ENCODE results near the gene KRTAP10-5.

Gene KRTAP10-5

DNA sequence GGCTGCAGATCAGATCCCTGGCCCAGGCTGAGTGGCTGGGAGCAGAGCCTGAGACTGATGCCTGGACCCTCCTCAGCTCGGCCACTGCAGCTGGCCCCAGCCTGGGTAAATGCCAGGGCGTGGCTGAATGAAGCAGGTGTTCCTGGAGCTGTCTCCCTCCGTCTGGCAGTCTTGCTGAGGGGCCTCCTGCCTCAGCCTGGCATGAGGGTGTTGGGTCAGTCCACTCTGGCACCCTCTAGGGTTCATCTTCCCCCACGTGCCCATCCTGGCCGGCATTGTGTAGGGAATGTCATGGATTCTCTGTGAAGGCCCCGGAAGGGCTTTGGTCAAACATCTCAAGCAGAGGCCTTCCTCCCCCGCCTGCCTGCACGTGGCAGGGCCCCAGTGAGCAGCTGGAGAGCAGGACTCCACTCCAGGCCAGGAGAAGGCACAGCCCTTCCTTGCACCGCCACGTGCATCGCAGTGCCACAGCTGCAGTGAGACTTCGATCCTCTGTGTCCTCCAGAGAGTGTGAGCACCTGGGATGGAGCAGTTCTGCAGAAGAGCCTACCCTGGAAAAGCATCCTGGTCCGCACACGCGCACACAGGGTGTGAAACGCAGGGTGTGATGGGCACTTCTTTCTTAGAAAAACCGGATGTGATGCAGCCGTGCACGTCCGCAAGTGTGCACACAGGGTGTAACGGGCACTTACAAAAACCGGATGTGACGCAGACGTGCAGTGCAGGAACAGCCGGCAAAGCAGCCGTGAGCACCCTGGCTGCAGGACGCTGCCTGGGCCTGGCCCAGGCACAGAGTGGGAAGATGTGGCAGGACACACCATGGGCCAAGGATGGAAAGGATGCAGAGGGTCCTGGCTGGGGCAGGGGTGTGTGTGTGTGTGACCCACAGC, 11.5 kb downstream of the KRTAP10-5 start:
- peak overlapping the region; percentile 90 for H3K18ac ChIP-seq (ENCODE audit: low read length)
- DNase-seq (ENCODE audit: low spot score) = no peak
- H3K9ac ChIP-seq (ENCODE audit: low read depth, low read length, poor library complexity) = no peak overlapping the region
- peak overlapping the region; percentile 30 for H2BK120ac ChIP-seq (ENCODE audit: low read depth, low read length)
- H2BK12ac ChIP-seq (ENCODE audit: low read length) = no peak overlapping the region
- H3K4ac ChIP-seq (ENCODE audit: low read length) = peak overlapping the region; percentile 20
- peak overlapping the region; percentile 75 for H2BK5ac ChIP-seq (ENCODE audit: low read length)
- H4K91ac ChIP-seq (ENCODE audit: low read depth, low read length, poor library complexity) = no peak overlapping the region
- no peak overlapping the region for H2BK15ac ChIP-seq (ENCODE audit: low read length)
- no peaks in the 10 kb centered on the region for H3K79me1 ChIP-seq (ENCODE audit: low read depth, low read length)
- no peaks in the 10 kb centered on the region for H3K36me3 ChIP-seq (replicated peaks in 1 of 2; ENCODE audit: control insufficient read depth in 2 of 2, insufficient read depth in 2 of 2, low read length in 2 of 2)
- H4K8ac ChIP-seq (ENCODE audit: low read depth, low read length) = no peak overlapping the region
- H3K14ac ChIP-seq (ENCODE audit: low read length) = no peak overlapping the region
- H3K4me1 ChIP-seq (ENCODE audit: control insufficient read depth in 2 of 2, insufficient read depth in 1 of 2, low read depth in 1 of 2, low read length in 2 of 2) = no peaks in the 10 kb centered on the region
- WGBS, 2 donors (ENCODE audit: extremely low coverage in 2 of 2, insufficient read length in 2 of 2, insufficient replicate concordance in 1 of 2) = no CpG with 5 or more reads among the region's 27 CpGs
- no peak overlapping the region for H2AFZ ChIP-seq (ENCODE audit: low read length)
- H3K27me3 ChIP-seq (ENCODE audit: control insufficient read depth in 3 of 3, insufficient read depth in 3 of 3, low read depth in 1 of 3, low read length in 3 of 3) = no peaks in the 10 kb centered on the region
- peak overlapping the region in 1 of 2 donors; percentile 11 for H3K4me3 ChIP-seq (ENCODE audit: low read length in 2 of 2)
- no peak overlapping the region for H3K4me2 ChIP-seq (ENCODE audit: insufficient read depth, low read length, poor library complexity, severe bottlenecking)
- H3K9me3 ChIP-seq (replicated peaks in 1 of 2; ENCODE audit: control insufficient read depth in 2 of 2, insufficient read depth in 1 of 2, low read depth in 1 of 2, low read length in 2 of 2) = peaks cover 4 to 10% of the 10 kb centered on the region in 2 donors
- H3K23ac ChIP-seq (ENCODE audit: low read depth, low read length, poor library complexity) = peak overlapping the region; percentile 80
- peak overlapping the region; percentile 96 for H2AK5ac ChIP-seq (ENCODE audit: low read depth, low read length)
- no peak overlapping the region for H3K27ac ChIP-seq (replicated peaks; ENCODE audit: low read length)

GRCh38 chr21:44568261-44568660, 12.1 kb downstream of the KRTAP10-5 start:
- Histone ChIP-seq H3K27ac (replicated peaks; ENCODE audit: low read length) (no peak overlapping the region), H3K4me2 (ENCODE audit: insufficient read depth, low read length, poor library complexity, severe bottlenecking) (no peak overlapping the region), H2BK12ac (ENCODE audit: low read length) (no peak overlapping the region), H2BK120ac (ENCODE audit: low read depth, low read length) (no peak overlapping the region), H3K9ac (ENCODE audit: low read depth, low read length, poor library complexity) (no peak overlapping the region), H2BK15ac (ENCODE audit: low read length) (peak overlapping the region; percentile 89), H2AK5ac (ENCODE audit: low read depth, low read length) (peak overlapping the region; percentile 96), H3K14ac (ENCODE audit: low read length) (peak overlapping the region; percentile 63), H3K4me1 (ENCODE audit: control insufficient read depth in 2 of 2, insufficient read depth in 1 of 2, low read depth in 1 of 2, low read length in 2 of 2) (no peaks in the 10 kb centered on the region), H3K4ac (ENCODE audit: low read length) (peak overlapping the region; percentile 89), H3K4me3 (ENCODE audit: low read length in 2 of 2) (no peak overlapping the region), H2AFZ (ENCODE audit: low read length) (no peak overlapping the region), H3K36me3 (replicated peaks in 1 of 2; ENCODE audit: control insufficient read depth in 2 of 2, insufficient read depth in 2 of 2, low read length in 2 of 2) (no peaks in the 10 kb centered on the region), H3K23ac (ENCODE audit: low read depth, low read length, poor library complexity) (peak overlapping the region; percentile 80), H2BK5ac (ENCODE audit: low read length) (peak overlapping the region; percentile 75), H3K79me1 (ENCODE audit: low read depth, low read length) (no peaks in the 10 kb centered on the region), H4K8ac (ENCODE audit: low read depth, low read length) (no peak overlapping the region), H3K9me3 (replicated peaks in 1 of 2; ENCODE audit: control insufficient read depth in 2 of 2, insufficient read depth in 1 of 2, low read depth in 1 of 2, low read length in 2 of 2) (peaks cover 4 to 10% of the 10 kb centered on the region in 2 donors), H4K91ac (ENCODE audit: low read depth, low read length, poor library complexity) (no peak overlapping the region), H3K18ac (ENCODE audit: low read length) (peak overlapping the region; percentile 90), H3K27me3 (ENCODE audit: control insufficient read depth in 3 of 3, insufficient read depth in 3 of 3, low read depth in 1 of 3, low read length in 3 of 3) (no peaks in the 10 kb centered on the region)
- no peak for DNase-seq (ENCODE audit: low spot score)
- WGBS, 2 donors (ENCODE audit: extremely low coverage in 2 of 2, insufficient read length in 2 of 2, insufficient replicate concordance in 1 of 2) = no CpG with 5 or more reads among the region's 12 CpGs

DNA sequence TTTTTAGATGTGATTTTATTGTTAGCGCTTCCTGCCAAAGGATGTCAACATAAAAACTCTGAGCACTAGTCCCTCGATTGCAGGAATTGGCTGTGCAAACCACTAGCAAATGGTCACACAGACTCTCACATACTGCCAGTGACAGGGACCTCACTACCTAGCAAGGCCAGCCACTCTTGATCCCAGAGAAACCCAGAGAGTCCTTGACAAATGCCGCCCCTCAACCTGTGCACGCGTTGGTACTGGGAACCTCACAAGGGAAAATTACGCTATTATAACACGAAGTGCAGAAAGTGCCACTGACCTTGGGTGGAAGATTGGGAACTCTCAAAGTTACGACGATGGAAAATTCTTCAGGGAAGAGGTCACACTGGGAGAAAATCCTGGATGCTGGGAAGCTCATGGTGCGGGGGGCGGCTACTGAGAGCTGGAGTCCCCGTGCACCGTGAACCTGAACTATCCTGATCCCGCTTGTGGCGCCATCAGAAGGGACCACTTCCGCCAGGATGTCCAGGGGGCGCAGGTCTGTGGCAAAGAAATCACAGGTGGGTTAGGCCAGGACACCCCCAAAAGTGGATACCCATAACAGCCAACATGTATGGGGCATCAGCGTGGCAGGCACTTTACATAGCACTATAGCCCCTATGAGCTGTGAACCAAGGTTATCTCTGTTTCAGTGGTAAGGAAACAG, 12.8 kb downstream of the KRTAP10-5 start:
- H3K27me3 ChIP-seq (ENCODE audit: control insufficient read depth in 3 of 3, insufficient read depth in 3 of 3, low read depth in 1 of 3, low read length in 3 of 3) = no peaks in the 10 kb centered on the region
- H2BK120ac ChIP-seq (ENCODE audit: low read depth, low read length) = no peak overlapping the region
- H2BK12ac ChIP-seq (ENCODE audit: low read length) = no peak overlapping the region
- peak overlapping the region; percentile 89 for H2BK15ac ChIP-seq (ENCODE audit: low read length)
- H3K14ac ChIP-seq (ENCODE audit: low read length) = peak overlapping the region; percentile 63
- H3K4me1 ChIP-seq (ENCODE audit: control insufficient read depth in 2 of 2, insufficient read depth in 1 of 2, low read depth in 1 of 2, low read length in 2 of 2) = no peaks in the 10 kb centered on the region
- no peak overlapping the region for H4K8ac ChIP-seq (ENCODE audit: low read depth, low read length)
- peak overlapping the region; percentile 75 for H2BK5ac ChIP-seq (ENCODE audit: low read length)
- H4K91ac ChIP-seq (ENCODE audit: low read depth, low read length, poor library complexity) = no peak overlapping the region
- peak overlapping the region; percentile 96 for H2AK5ac ChIP-seq (ENCODE audit: low read depth, low read length)
- peak overlapping the region; percentile 90 for H3K18ac ChIP-seq (ENCODE audit: low read length)
- H3K4ac ChIP-seq (ENCODE audit: low read length) = no peak overlapping the region
- no peak for DNase-seq (ENCODE audit: low spot score)
- H3K4me2 ChIP-seq (ENCODE audit: insufficient read depth, low read length, poor library complexity, severe bottlenecking) = no peak overlapping the region
- no peak overlapping the region for H2AFZ ChIP-seq (ENCODE audit: low read length)
- no peak overlapping the region for H3K4me3 ChIP-seq (ENCODE audit: low read length in 2 of 2)
- WGBS, 2 donors (ENCODE audit: extremely low coverage in 2 of 2, insufficient read length in 2 of 2, insufficient replicate concordance in 1 of 2) = no CpG with 5 or more reads among the region's 18 CpGs
- no peak overlapping the region for H3K27ac ChIP-seq (replicated peaks; ENCODE audit: low read length)
- H3K9me3 ChIP-seq (replicated peaks in 1 of 2; ENCODE audit: control insufficient read depth in 2 of 2, insufficient read depth in 1 of 2, low read depth in 1 of 2, low read length in 2 of 2) = peaks cover 4 to 10% of the 10 kb centered on the region in 2 donors
- H3K79me1 ChIP-seq (ENCODE audit: low read depth, low read length) = no peaks in the 10 kb centered on the region
- peak overlapping the region; percentile 80 for H3K23ac ChIP-seq (ENCODE audit: low read depth, low read length, poor library complexity)
- no peaks in the 10 kb centered on the region for H3K36me3 ChIP-seq (replicated peaks in 1 of 2; ENCODE audit: control insufficient read depth in 2 of 2, insufficient read depth in 2 of 2, low read length in 2 of 2)
- no peak overlapping the region for H3K9ac ChIP-seq (ENCODE audit: low read depth, low read length, poor library complexity)

DNA sequence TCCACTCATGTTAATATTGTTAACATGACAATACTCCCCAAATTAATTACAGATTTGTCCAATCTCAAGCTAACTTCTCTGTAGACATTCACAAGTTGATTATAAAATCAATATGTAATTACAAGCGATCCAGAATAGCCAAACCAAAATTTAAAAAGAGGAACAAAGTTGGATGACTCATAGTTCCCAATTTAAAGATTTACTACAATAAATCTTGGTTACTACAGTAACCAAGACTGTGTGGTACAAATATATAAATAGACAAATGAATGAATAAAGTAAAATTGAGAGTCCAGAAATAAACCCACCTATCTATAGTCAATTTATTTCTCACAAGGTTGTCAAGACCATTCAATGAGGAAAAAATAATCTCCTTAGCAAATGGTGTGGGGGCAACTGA, 14.0 kb downstream of the KRTAP10-5 start:
- H3K9me3 ChIP-seq (replicated peaks in 1 of 2; ENCODE audit: control insufficient read depth in 2 of 2, insufficient read depth in 1 of 2, low read depth in 1 of 2, low read length in 2 of 2) = peaks cover 3 to 4% of the 10 kb centered on the region in 2 donors
- no peak for DNase-seq (ENCODE audit: low spot score)
- no peak overlapping the region for H2BK120ac ChIP-seq (ENCODE audit: low read depth, low read length)
- H2BK5ac ChIP-seq (ENCODE audit: low read length) = no peak overlapping the region
- no peak overlapping the region for H3K27ac ChIP-seq (replicated peaks; ENCODE audit: low read length)
- no peak overlapping the region for H3K18ac ChIP-seq (ENCODE audit: low read length)
- H4K91ac ChIP-seq (ENCODE audit: low read depth, low read length, poor library complexity) = no peak overlapping the region
- no peaks in the 10 kb centered on the region for H3K4me1 ChIP-seq (ENCODE audit: control insufficient read depth in 2 of 2, insufficient read depth in 1 of 2, low read depth in 1 of 2, low read length in 2 of 2)
- H3K27me3 ChIP-seq (ENCODE audit: control insufficient read depth in 3 of 3, insufficient read depth in 3 of 3, low read depth in 1 of 3, low read length in 3 of 3) = no peaks in the 10 kb centered on the region
- H3K4me3 ChIP-seq (ENCODE audit: low read length in 2 of 2) = no peak overlapping the region
- H3K14ac ChIP-seq (ENCODE audit: low read length) = no peak overlapping the region
- H2BK15ac ChIP-seq (ENCODE audit: low read length) = no peak overlapping the region
- no peak overlapping the region for H4K8ac ChIP-seq (ENCODE audit: low read depth, low read length)
- H2BK12ac ChIP-seq (ENCODE audit: low read length) = no peak overlapping the region
- no peaks in the 10 kb centered on the region for H3K79me1 ChIP-seq (ENCODE audit: low read depth, low read length)
- no peak overlapping the region for H2AFZ ChIP-seq (ENCODE audit: low read length)
- no peak overlapping the region for H3K4me2 ChIP-seq (ENCODE audit: insufficient read depth, low read length, poor library complexity, severe bottlenecking)
- H3K23ac ChIP-seq (ENCODE audit: low read depth, low read length, poor library complexity) = no peak overlapping the region
- H2AK5ac ChIP-seq (ENCODE audit: low read depth, low read length) = no peak overlapping the region
- H3K4ac ChIP-seq (ENCODE audit: low read length) = no peak overlapping the region
- no peak overlapping the region for H3K9ac ChIP-seq (ENCODE audit: low read depth, low read length, poor library complexity)
- H3K36me3 ChIP-seq (replicated peaks in 1 of 2; ENCODE audit: control insufficient read depth in 2 of 2, insufficient read depth in 2 of 2, low read length in 2 of 2) = no peaks in the 10 kb centered on the region
- WGBS, 2 donors (ENCODE audit: extremely low coverage in 2 of 2, insufficient read length in 2 of 2, insufficient replicate concordance in 1 of 2) = no CpG with 5 or more reads among the region's 1 CpG

Measured in neuronal stem cell (in vitro differentiated cells).